Ecto neural progenitor cell (in vitro differentiated cells): ENCODE data around the gene EXOC6B.
A peak's percentile ranks its signal among the peaks of the same experiment; 100 is the strongest.

Experiments used
- DNase-seq: peaks from one replicate; pipeline ENCODE4 v3.0.0-alpha.2; 2018; ENCODE audit warnings: low spot score

Gene EXOC6B

GRCh38 chr2:72144632-72145288 lies 681.1 kb downstream of the EXOC6B start:
- DNase-seq = peak; percentile 78

GRCh38 chr2:72144274-72144631 lies 681.6 kb downstream of the EXOC6B start:
- no peak for DNase-seq

- DNase-seq = peak; percentile 68
Observed at GRCh38 chr2:72143441-72144273, 682.2 kb downstream of the EXOC6B start.

- peak; percentile 80 for DNase-seq
Observed at GRCh38 chr2:72142570-72143440, 683.0 kb downstream of the EXOC6B start.

- peak; percentile 43 for DNase-seq
Observed at GRCh38 chr2:72141881-72142451, 683.9 kb downstream of the EXOC6B start.

- DNase-seq = peak; percentile 36
Observed at GRCh38 chr2:72141032-72141645, 684.7 kb downstream of the EXOC6B start.

- no peak for DNase-seq
Observed at GRCh38 chr2:72140621-72140960, 685.2 kb downstream of the EXOC6B start.

GRCh38 chr2:72139874-72140620 lies 685.8 kb downstream of the EXOC6B start:
- DNase-seq = peak; percentile 35

GRCh38 chr2:72139471-72139873 lies 686.4 kb downstream of the EXOC6B start:
- DNase-seq = peak; percentile 41

GRCh38 chr2:72138921-72139381 lies 686.9 kb downstream of the EXOC6B start:
- peak; percentile 46 for DNase-seq

GRCh38 chr2:72138011-72138881 lies 687.6 kb downstream of the EXOC6B start:
- peak; percentile 51 for DNase-seq

GRCh38 chr2:72137498-72138010 lies 688.3 kb downstream of the EXOC6B start:
- DNase-seq = peak; percentile 90

GRCh38 chr2:72136933-72137497 lies 688.8 kb downstream of the EXOC6B start:
- no peak for DNase-seq

GRCh38 chr2:72136331-72136730 lies 689.5 kb downstream of the EXOC6B start:
- no peak for DNase-seq

GRCh38 chr2:72135921-72136320 lies 689.9 kb downstream of the EXOC6B start:
- DNase-seq = no peak

GRCh38 chr2:72134997-72135800 lies 690.6 kb downstream of the EXOC6B start:
- DNase-seq = no peak

- DNase-seq = no peak
Observed at GRCh38 chr2:72134408-72134996, 691.3 kb downstream of the EXOC6B start.
